GM12875 (cell line): Measurements from ENCODE around the gene PSMC3.
A peak's percentile ranks its signal among the peaks of the same experiment; 100 is the strongest.
"Not testable (repeated sequence)": the region's sequence is repeated elsewhere in the genome, so short reads cannot be mapped to it uniquely, and the experiment has no call there.

Experiments used
- H3K4me3 ChIP-seq: one replicate; pipeline ENCODE4 v1.5.1; 2011; ENCODE audit warnings: low read depth, low read length, control low read depth
- CTCF ChIP-seq: IDR thresholded peaks from 2 replicates; pipeline ENCODE4 v1.5.1; 2011; ENCODE audit warnings: low read depth, mild to moderate bottlenecking, control low read depth, inconsistent platforms, low read length, moderate library complexity, borderline replicate concordance; ENCODE audit not compliant: insufficient read depth

The PSMC3 gene

GRCh38 chr11:47466201-47466600 lies 40.0 kb upstream of the PSMC3 start:
- no peak for TF ChIP-seq CTCF

DNA sequence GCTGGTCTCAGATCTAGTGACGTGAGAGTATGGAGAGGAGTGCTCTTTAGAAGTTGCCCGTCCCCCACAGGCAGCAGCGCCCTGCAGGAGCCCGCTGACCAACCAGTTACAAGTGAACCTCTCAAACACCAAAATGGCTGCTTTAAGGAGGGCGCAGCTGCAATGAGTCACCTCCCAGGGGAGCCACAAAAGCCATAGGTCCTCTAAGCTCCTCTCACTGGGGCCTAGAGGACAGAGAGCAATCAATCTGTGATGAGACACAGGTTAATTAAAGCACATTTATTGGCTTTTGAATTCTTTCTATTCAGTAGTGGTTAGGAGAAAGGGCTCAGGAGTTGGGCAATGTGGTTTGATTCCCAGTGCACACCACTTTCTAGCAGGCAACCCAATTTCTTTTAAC lies 38.2 kb upstream of the PSMC3 start:
- TF ChIP-seq CTCF = no peak
- no peak overlapping the region for H3K4me3 ChIP-seq

More at GRCh38 chr11:47466201-47466600, 40.0 kb upstream of the PSMC3 start:
- no peak overlapping the region for H3K4me3 ChIP-seq

DNA sequence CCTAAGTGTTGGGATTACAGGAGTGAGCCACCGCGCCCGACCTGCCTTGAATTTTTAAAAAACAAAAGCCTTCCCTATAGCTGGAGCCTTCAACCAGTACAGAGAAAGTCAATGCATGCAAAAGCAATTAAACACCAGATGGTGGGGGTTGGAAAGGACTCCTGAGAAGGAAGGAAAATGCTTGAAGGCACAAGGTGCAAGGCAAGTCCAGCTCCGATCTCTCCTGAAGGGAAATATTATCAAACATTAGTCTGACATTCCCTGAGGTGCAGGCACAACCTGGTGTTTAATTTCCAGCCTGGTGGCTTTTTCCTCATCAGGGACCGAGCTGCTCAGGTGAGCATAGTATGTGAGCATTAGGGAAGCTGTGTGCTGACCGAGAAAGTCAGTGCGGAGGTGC lies 35.6 kb upstream of the PSMC3 start:
- no peak for TF ChIP-seq CTCF
- H3K4me3 ChIP-seq = no peak overlapping the region

- TF ChIP-seq CTCF = no peak
- no peak overlapping the region for H3K4me3 ChIP-seq
Observed at GRCh38 chr11:47460571-47461235, 34.5 kb upstream of the PSMC3 start.

- not testable (repeated sequence) for H3K4me3 ChIP-seq
Observed at GRCh38 chr11:47454258-47454671, 28.0 kb upstream of the PSMC3 start.

DNA sequence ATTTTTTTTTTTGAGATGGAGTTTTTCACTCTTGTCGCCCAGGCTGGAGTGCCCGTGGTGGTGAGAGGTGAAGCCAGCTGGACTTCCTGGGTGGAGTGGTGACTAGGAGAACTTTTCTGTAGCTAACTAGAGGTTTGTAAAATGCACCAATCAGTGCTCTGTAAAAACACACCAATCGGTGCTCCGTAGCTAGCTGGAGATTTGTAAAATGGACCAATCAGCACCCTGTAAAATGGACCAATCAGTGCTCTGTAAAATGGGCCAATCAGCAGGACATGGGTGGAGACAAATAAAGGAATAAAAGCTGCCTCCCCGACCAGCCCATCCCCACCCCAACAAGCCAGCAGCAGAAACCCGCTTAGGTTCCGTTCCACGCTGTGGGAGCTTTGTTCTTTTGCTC lies 27.1 kb upstream of the PSMC3 start:
- no peak overlapping the region for H3K4me3 ChIP-seq

More at GRCh38 chr11:47454258-47454671, 28.0 kb upstream of the PSMC3 start:
- peak; percentile 79 for TF ChIP-seq CTCF

More for the DNA sequence above, 27.1 kb upstream of the PSMC3 start:
- no peak for TF ChIP-seq CTCF
